OCI-LY1 (cell line): ENCODE results near the gene CTNND2.

Experiments used
- EZH2 ChIP-seq: fragments of 200-600 bp; sonication (generic), shearing (Covaris generic); IDR thresholded peaks from 2 replicates; pipeline ENCODE4 v1.8.0; 2017; ENCODE audit warnings: borderline replicate concordance, mixed run types, mild to moderate bottlenecking, antibody characterized with exemption, low read length, moderate library complexity, mixed read lengths
- TF ChIP-seq, protein P1 (sequence below): fragments of 200-600 bp; sonication (generic), shearing (Covaris generic); IDR thresholded peaks from 2 replicates; pipeline ENCODE4 v1.5.1; 2017; ENCODE audit warnings: mild to moderate bottlenecking, antibody characterized with exemption, low read length, moderate library complexity, mixed read lengths

- TF ChIP-seq, protein P1, sequence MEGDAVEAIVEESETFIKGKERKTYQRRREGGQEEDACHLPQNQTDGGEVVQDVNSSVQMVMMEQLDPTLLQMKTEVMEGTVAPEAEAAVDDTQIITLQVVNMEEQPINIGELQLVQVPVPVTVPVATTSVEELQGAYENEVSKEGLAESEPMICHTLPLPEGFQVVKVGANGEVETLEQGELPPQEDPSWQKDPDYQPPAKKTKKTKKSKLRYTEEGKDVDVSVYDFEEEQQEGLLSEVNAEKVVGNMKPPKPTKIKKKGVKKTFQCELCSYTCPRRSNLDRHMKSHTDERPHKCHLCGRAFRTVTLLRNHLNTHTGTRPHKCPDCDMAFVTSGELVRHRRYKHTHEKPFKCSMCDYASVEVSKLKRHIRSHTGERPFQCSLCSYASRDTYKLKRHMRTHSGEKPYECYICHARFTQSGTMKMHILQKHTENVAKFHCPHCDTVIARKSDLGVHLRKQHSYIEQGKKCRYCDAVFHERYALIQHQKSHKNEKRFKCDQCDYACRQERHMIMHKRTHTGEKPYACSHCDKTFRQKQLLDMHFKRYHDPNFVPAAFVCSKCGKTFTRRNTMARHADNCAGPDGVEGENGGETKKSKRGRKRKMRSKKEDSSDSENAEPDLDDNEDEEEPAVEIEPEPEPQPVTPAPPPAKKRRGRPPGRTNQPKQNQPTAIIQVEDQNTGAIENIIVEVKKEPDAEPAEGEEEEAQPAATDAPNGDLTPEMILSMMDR = no peak
- TF ChIP-seq EZH2 = no peak
These were observed 646.2 kb downstream of the CTNND2 start for GRCh38 chr5:11258001-11258400.
